ENCODE data around the gene ZNF419.

ZNF419 gene

GRCh38 chr19:57537953-57538547, 50.5 kb downstream of the ZNF419 start:
- DNase-seq = no peak
